HCT116 (cell line): Measurements from ENCODE around the gene HUS1B.

ENCODE experiments used
- EGR1 ChIP-seq: IDR thresholded peaks from 2 replicates; pipeline ENCODE4 v1.6.1; 2012; ENCODE audit warnings: low read depth
- EZH2 ChIP-seq: fragments of 200-600 bp; sonication (generic); IDR thresholded peaks from 2 replicates; pipeline ENCODE4 v1.6.1; 2017; ENCODE audit warnings: antibody characterized with exemption, mixed run types
- EZH2phosphoT487 ChIP-seq: fragments of 200-600 bp; IDR thresholded peaks from 2 replicates; pipeline ENCODE4 v1.6.1; 2018; ENCODE audit warnings: antibody characterized with exemption, borderline replicate concordance
- POLR2AphosphoS5 ChIP-seq: IDR thresholded peaks from 2 replicates; pipeline ENCODE4 v1.6.1; 2011; ENCODE audit warnings: mild to moderate bottlenecking, low read depth, low read length, moderate library complexity
- TF ChIP-seq, protein P1 (sequence below), 3 experiments: fragments of 200-600 bp in 1 of 3; sonication (generic) in 1 of 3; IDR thresholded peaks in 2 of 3; conservative IDR thresholded peaks in 1 of 3; 2 replicates each; pipeline ENCODE4 v1.5.1; 2012 to 2017; ENCODE audit warnings: low read depth in 2 of 3, low read length in 2 of 3, antibody characterized with exemption in 1 of 3, borderline replicate concordance in 1 of 3, control low read depth in 1 of 3, mild to moderate bottlenecking in 1 of 3, mixed read lengths in 1 of 3, mixed run types in 1 of 3, moderate library complexity in 1 of 3; ENCODE audit not compliant: insufficient read depth in 1 of 3
- TF ChIP-seq, protein P2 (sequence below): IDR thresholded peaks from 2 replicates; pipeline ENCODE4 v1.6.1; 2012
- TF ChIP-seq, protein P3 (sequence below): IDR thresholded peaks from 2 replicates; pipeline ENCODE4 v1.6.1; 2012; ENCODE audit warnings: low read depth

DNA sequence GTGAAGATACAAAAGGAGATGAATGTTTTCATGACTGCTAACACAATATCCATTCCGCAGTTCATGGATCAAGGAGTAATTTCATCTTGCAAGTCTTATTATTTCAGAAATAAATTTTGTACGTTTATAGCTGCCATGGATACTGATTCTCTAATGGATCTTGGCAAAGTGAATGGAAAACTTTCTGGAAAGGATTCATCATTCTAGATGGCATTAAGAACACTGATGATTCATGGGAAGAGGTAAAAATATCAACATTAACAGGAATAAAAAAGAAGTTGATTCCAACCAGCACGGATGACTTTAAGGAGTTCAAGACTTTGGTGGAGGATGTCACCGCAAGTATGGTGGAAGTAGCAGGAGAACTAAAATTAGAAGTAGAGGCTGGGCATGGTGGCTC is 2.8 kb downstream of the HUS1B start:
- TF ChIP-seq, protein P1, sequence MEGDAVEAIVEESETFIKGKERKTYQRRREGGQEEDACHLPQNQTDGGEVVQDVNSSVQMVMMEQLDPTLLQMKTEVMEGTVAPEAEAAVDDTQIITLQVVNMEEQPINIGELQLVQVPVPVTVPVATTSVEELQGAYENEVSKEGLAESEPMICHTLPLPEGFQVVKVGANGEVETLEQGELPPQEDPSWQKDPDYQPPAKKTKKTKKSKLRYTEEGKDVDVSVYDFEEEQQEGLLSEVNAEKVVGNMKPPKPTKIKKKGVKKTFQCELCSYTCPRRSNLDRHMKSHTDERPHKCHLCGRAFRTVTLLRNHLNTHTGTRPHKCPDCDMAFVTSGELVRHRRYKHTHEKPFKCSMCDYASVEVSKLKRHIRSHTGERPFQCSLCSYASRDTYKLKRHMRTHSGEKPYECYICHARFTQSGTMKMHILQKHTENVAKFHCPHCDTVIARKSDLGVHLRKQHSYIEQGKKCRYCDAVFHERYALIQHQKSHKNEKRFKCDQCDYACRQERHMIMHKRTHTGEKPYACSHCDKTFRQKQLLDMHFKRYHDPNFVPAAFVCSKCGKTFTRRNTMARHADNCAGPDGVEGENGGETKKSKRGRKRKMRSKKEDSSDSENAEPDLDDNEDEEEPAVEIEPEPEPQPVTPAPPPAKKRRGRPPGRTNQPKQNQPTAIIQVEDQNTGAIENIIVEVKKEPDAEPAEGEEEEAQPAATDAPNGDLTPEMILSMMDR (IDR thresholded peaks at IDR 0.05 in 2 of 3, conservative IDR thresholded peaks at IDR 0.05 in 1 of 3; ENCODE audit: borderline replicate concordance in 1 of 3, insufficient read depth in 1 of 3, low read depth in 2 of 3, low read length in 2 of 3), result no peak
- TF ChIP-seq EGR1 (no peak), POLR2AphosphoS5 (no peak), EZH2 (no peak), EZH2phosphoT487 (no peak)
- TF ChIP-seq, protein P2, sequence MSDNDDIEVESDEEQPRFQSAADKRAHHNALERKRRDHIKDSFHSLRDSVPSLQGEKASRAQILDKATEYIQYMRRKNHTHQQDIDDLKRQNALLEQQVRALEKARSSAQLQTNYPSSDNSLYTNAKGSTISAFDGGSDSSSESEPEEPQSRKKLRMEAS, result no peak
- TF ChIP-seq, protein P3, sequence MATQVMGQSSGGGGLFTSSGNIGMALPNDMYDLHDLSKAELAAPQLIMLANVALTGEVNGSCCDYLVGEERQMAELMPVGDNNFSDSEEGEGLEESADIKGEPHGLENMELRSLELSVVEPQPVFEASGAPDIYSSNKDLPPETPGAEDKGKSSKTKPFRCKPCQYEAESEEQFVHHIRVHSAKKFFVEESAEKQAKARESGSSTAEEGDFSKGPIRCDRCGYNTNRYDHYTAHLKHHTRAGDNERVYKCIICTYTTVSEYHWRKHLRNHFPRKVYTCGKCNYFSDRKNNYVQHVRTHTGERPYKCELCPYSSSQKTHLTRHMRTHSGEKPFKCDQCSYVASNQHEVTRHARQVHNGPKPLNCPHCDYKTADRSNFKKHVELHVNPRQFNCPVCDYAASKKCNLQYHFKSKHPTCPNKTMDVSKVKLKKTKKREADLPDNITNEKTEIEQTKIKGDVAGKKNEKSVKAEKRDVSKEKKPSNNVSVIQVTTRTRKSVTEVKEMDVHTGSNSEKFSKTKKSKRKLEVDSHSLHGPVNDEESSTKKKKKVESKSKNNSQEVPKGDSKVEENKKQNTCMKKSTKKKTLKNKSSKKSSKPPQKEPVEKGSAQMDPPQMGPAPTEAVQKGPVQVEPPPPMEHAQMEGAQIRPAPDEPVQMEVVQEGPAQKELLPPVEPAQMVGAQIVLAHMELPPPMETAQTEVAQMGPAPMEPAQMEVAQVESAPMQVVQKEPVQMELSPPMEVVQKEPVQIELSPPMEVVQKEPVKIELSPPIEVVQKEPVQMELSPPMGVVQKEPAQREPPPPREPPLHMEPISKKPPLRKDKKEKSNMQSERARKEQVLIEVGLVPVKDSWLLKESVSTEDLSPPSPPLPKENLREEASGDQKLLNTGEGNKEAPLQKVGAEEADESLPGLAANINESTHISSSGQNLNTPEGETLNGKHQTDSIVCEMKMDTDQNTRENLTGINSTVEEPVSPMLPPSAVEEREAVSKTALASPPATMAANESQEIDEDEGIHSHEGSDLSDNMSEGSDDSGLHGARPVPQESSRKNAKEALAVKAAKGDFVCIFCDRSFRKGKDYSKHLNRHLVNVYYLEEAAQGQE, result no peak
